Stimulated activated naive B cell treated with anti-CD40 and anti-IgM and Interleukin-4, amounts not matched to agents 10 μg/mL and 1 μg/mL and 100 μg/mL, for 72 hours (primary cell): Measurements from ENCODE around the gene ELP5.

Experiments
- ATAC-seq, 2 donors: fragments of 150-1000 bp; cut with Tn5 transposase; replicated peaks; 2 replicates each; pipeline ENCODE4 v1.10.0; 2021; ENCODE audit warnings: moderate library complexity in 1 of 2
- DNase-seq: peaks from one replicate; pipeline ENCODE4 v3.0.0; 2021
- H3K27ac Mint-ChIP-seq: one replicate; pipeline ENCODE4 v1.8.0; 2022; ENCODE audit warnings: mild to moderate bottlenecking, mixed read lengths
- H3K27me3 Mint-ChIP-seq, 2 donors: one replicate each; pipeline ENCODE4 v1.8.0; 2022; ENCODE audit warnings: mixed read lengths in 2 of 2
- H3K36me3 Mint-ChIP-seq, 2 donors: one replicate each; pipeline ENCODE4 v1.8.0; 2022; ENCODE audit warnings: mixed read lengths in 2 of 2, mild to moderate bottlenecking in 1 of 2
- H3K4me1 Mint-ChIP-seq, 2 donors: one replicate each; pipeline ENCODE4 v1.8.0; 2022; ENCODE audit warnings: mixed read lengths in 2 of 2, mild to moderate bottlenecking in 1 of 2
- H3K4me3 Mint-ChIP-seq, 2 donors: one replicate each; pipeline ENCODE4 v1.8.0; 2022; ENCODE audit warnings: mild to moderate bottlenecking in 2 of 2, mixed read lengths in 2 of 2, moderate library complexity in 1 of 2
- H3K9me3 Mint-ChIP-seq, 2 donors: one replicate each; pipeline ENCODE4 v1.8.0; 2022; ENCODE audit warnings: mixed read lengths in 2 of 2, mild to moderate bottlenecking in 1 of 2

The ELP5 gene

GRCh38 chr17:7249830-7250229 is 2.2 kb upstream of the ELP5 start:
- no peak for DNase-seq
- peak overlapping the region; percentile 100 for H3K27ac Mint-ChIP-seq
- peak overlapping the region; percentile 92 to 98 for H3K4me3 Mint-ChIP-seq
- H3K9me3 Mint-ChIP-seq, result no peaks in the 10 kb centered on the region
- H3K36me3 Mint-ChIP-seq, result peaks cover 36 to 47% of the 10 kb centered on the region in 2 donors
- H3K4me1 Mint-ChIP-seq, result peaks cover 26 to 65% of the 10 kb centered on the region in 2 donors
- no peak for ATAC-seq
- H3K27me3 Mint-ChIP-seq, result no peaks in the 10 kb centered on the region

- peaks cover 33 to 48% of the 10 kb centered on the region in 2 donors for H3K36me3 Mint-ChIP-seq
- H3K9me3 Mint-ChIP-seq, result no peaks in the 10 kb centered on the region
- H3K27ac Mint-ChIP-seq, result peak overlapping the region; percentile 100
- peak overlapping the region; percentile 92 to 98 for H3K4me3 Mint-ChIP-seq
- peaks cover 26 to 65% of the 10 kb centered on the region in 2 donors for H3K4me1 Mint-ChIP-seq
- peak; percentile 42 for DNase-seq
- H3K27me3 Mint-ChIP-seq, result no peaks in the 10 kb centered on the region
- ATAC-seq, result peak; percentile 16 to 22
Measured at GRCh38 chr17:7250695-7251627, 1.1 kb upstream of the ELP5 start.

- ATAC-seq (peak; percentile 93 to 95), DNase-seq (no peak)
- peak within 1 kb of the TSS; percentile 92 to 98 for H3K4me3 Mint-ChIP-seq
- no peaks in the 10 kb centered on the region for H3K9me3 Mint-ChIP-seq
- H3K27me3 Mint-ChIP-seq, result no peaks in the 10 kb centered on the region
- peak within 1 kb of the TSS; percentile 100 for H3K27ac Mint-ChIP-seq
- peaks cover 23 to 57% of the 10 kb centered on the region in 2 donors for H3K4me1 Mint-ChIP-seq
- H3K36me3 Mint-ChIP-seq, result peaks cover 31 to 48% of the 10 kb centered on the region in 2 donors
Measured at GRCh38 chr17:7251661-7252175, 297 bp upstream of the ELP5 start, which contains the start of gene CTDNEP1. TSS of gene CTDNEP1 (minus strand) at chr17:7251734. CDS start at chr17:7251296, 438 bp downstream.

- peak overlapping the region; percentile 100 for H3K27ac Mint-ChIP-seq
- peak overlapping the region; percentile 92 to 98 for H3K4me3 Mint-ChIP-seq
- H3K36me3 Mint-ChIP-seq, result peaks cover 36 to 46% of the 10 kb centered on the region in 2 donors
- ATAC-seq, result no peak
- H3K4me1 Mint-ChIP-seq, result peaks cover 23 to 53% of the 10 kb centered on the region in 2 donors
- no peak for DNase-seq
- no peaks in the 10 kb centered on the region for H3K9me3 Mint-ChIP-seq
- H3K27me3 Mint-ChIP-seq, result no peaks in the 10 kb centered on the region
Measured at GRCh38 chr17:7253082-7253481, 1.1 kb downstream of the ELP5 start.

GRCh38 chr17:7254511-7254910 is 2.5 kb downstream of the ELP5 start:
- H3K27me3 Mint-ChIP-seq, result no peaks in the 10 kb centered on the region
- DNase-seq (no peak), ATAC-seq (no peak)
- H3K4me3 Mint-ChIP-seq, result no peak overlapping the region
- H3K4me1 Mint-ChIP-seq, result peaks cover 14 to 41% of the 10 kb centered on the region in 2 donors
- peaks cover 40 to 49% of the 10 kb centered on the region in 2 donors for H3K36me3 Mint-ChIP-seq
- no peaks in the 10 kb centered on the region for H3K9me3 Mint-ChIP-seq
- no peak overlapping the region for H3K27ac Mint-ChIP-seq

- no peak for ATAC-seq
Measured at GRCh38 chr17:7256766-7257456, 4.9 kb downstream of the ELP5 start.

GRCh38 chr17:7258731-7259554 is 6.9 kb downstream of the ELP5 start:
- no peaks in the 10 kb centered on the region for H3K9me3 Mint-ChIP-seq
- H3K36me3 Mint-ChIP-seq, result peaks cover 27 to 28% of the 10 kb centered on the region in 2 donors
- ATAC-seq (no peak), DNase-seq (no peak)
- H3K4me1 Mint-ChIP-seq, result peaks cover 18 to 40% of the 10 kb centered on the region in 2 donors
- H3K27ac Mint-ChIP-seq, result peak overlapping the region; percentile 20
- no peak overlapping the region for H3K4me3 Mint-ChIP-seq
- H3K27me3 Mint-ChIP-seq, result peaks cover 13 to 21% of the 10 kb centered on the region in 2 donors

More at GRCh38 chr17:7256766-7257456, 4.9 kb downstream of the ELP5 start:
- Mint-ChIP-seq H3K36me3 (peaks cover 33 to 44% of the 10 kb centered on the region in 2 donors), H3K27ac (peak overlapping the region; percentile 88), H3K4me3 (no peak overlapping the region), H3K27me3 (peaks cover 0 to 3% of the 10 kb centered on the region in 2 donors), H3K4me1 (peaks cover 19 to 40% of the 10 kb centered on the region in 2 donors), H3K9me3 (no peaks in the 10 kb centered on the region)
- no peak for DNase-seq

- no peak for ATAC-seq
- no peak for DNase-seq
- Mint-ChIP-seq H3K9me3 (no peaks in the 10 kb centered on the region), H3K4me1 (peaks cover 18 to 40% of the 10 kb centered on the region in 2 donors), H3K27me3 (peaks cover 15 to 25% of the 10 kb centered on the region in 2 donors), H3K27ac (peak overlapping the region; percentile 7), H3K36me3 (peaks cover 25% of the 10 kb centered on the region in 2 donors), H3K4me3 (no peak overlapping the region)
Measured at GRCh38 chr17:7259555-7259889, 7.5 kb downstream of the ELP5 start.

- H3K27me3 Mint-ChIP-seq, result peaks cover 15 to 25% of the 10 kb centered on the region in 2 donors
- DNase-seq (no peak), ATAC-seq (no peak)
- peak overlapping the region; percentile 50 to 66 for H3K4me3 Mint-ChIP-seq
- H3K36me3 Mint-ChIP-seq, result peaks cover 20 to 21% of the 10 kb centered on the region in 2 donors
- H3K4me1 Mint-ChIP-seq, result peaks cover 18 to 35% of the 10 kb centered on the region in 2 donors
- peak overlapping the region; percentile 81 for H3K27ac Mint-ChIP-seq
- no peaks in the 10 kb centered on the region for H3K9me3 Mint-ChIP-seq
Measured at GRCh38 chr17:7260151-7260550, 8.1 kb downstream of the ELP5 start.

- DNase-seq, result no peak
- H3K27me3 Mint-ChIP-seq, result peaks cover 15 to 25% of the 10 kb centered on the region in 2 donors
- H3K9me3 Mint-ChIP-seq, result no peaks in the 10 kb centered on the region
- ATAC-seq, result peak; percentile 66 to 67
- peaks cover 18 to 35% of the 10 kb centered on the region in 2 donors for H3K4me1 Mint-ChIP-seq
- no peak overlapping the region for H3K27ac Mint-ChIP-seq
- H3K36me3 Mint-ChIP-seq, result peaks cover 20 to 21% of the 10 kb centered on the region in 2 donors
- H3K4me3 Mint-ChIP-seq, result peak overlapping the region; percentile 66 to 81
Measured at GRCh38 chr17:7260651-7261378, 8.8 kb downstream of the ELP5 start.

- Mint-ChIP-seq H3K27me3 (peaks cover 16 to 33% of the 10 kb centered on the region in 2 donors), H3K4me1 (peaks cover 18 to 36% of the 10 kb centered on the region in 2 donors), H3K9me3 (no peaks in the 10 kb centered on the region), H3K27ac (peak overlapping the region; percentile 25), H3K4me3 (peak overlapping the region; percentile 79 to 81), H3K36me3 (peaks cover 12 to 16% of the 10 kb centered on the region in 2 donors)
- ATAC-seq (peak; percentile 52 to 54), DNase-seq (no peak)
Measured at GRCh38 chr17:7261379-7262191, 9.6 kb downstream of the ELP5 start.

- peaks cover 8 to 10% of the 10 kb centered on the region in 2 donors for H3K36me3 Mint-ChIP-seq
- no peak for DNase-seq
- peak within 1 kb of the TSS; percentile 79 to 81 for H3K4me3 Mint-ChIP-seq
- no peaks in the 10 kb centered on the region for H3K9me3 Mint-ChIP-seq
- peak within 1 kb of the TSS; percentile 76 for H3K27ac Mint-ChIP-seq
- no peak for ATAC-seq
- peaks cover 19 to 37% of the 10 kb centered on the region in 2 donors for H3K27me3 Mint-ChIP-seq
- H3K4me1 Mint-ChIP-seq, result peaks cover 15 to 40% of the 10 kb centered on the region in 2 donors
Measured at GRCh38 chr17:7262192-7262934, 10.3 kb downstream of the ELP5 start, which contains the start of gene CLDN7. TSS of gene CLDN7 (minus strand) at chr17:7262478. CDS start at chr17:7262043, 435 bp downstream.
